ENCODE results near the gene KCNN4.

KCNN4 gene

DNA sequence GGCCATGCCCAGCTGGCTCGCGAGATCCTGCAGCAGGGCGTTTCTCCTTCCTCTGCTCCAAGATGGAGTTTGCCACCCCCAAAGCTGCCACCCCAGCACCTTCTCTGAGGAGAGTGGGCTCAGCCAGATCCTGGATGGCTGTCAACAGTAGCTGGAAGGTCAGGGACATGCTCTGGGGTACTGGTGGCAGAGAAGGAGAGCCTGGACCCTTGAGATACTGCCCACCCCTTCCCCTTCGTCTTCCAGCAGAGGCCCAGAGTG, 53.2 kb downstream of the KCNN4 start:
- TF ChIP-seq, protein P1, sequence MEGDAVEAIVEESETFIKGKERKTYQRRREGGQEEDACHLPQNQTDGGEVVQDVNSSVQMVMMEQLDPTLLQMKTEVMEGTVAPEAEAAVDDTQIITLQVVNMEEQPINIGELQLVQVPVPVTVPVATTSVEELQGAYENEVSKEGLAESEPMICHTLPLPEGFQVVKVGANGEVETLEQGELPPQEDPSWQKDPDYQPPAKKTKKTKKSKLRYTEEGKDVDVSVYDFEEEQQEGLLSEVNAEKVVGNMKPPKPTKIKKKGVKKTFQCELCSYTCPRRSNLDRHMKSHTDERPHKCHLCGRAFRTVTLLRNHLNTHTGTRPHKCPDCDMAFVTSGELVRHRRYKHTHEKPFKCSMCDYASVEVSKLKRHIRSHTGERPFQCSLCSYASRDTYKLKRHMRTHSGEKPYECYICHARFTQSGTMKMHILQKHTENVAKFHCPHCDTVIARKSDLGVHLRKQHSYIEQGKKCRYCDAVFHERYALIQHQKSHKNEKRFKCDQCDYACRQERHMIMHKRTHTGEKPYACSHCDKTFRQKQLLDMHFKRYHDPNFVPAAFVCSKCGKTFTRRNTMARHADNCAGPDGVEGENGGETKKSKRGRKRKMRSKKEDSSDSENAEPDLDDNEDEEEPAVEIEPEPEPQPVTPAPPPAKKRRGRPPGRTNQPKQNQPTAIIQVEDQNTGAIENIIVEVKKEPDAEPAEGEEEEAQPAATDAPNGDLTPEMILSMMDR (IDR thresholded peaks at IDR 0.05) = no peak
- no peak for TF ChIP-seq ZFX (IDR thresholded peaks at IDR 0.05; ENCODE audit: borderline replicate concordance)
- H3K27ac ChIP-seq = no peak overlapping the region

DNA sequence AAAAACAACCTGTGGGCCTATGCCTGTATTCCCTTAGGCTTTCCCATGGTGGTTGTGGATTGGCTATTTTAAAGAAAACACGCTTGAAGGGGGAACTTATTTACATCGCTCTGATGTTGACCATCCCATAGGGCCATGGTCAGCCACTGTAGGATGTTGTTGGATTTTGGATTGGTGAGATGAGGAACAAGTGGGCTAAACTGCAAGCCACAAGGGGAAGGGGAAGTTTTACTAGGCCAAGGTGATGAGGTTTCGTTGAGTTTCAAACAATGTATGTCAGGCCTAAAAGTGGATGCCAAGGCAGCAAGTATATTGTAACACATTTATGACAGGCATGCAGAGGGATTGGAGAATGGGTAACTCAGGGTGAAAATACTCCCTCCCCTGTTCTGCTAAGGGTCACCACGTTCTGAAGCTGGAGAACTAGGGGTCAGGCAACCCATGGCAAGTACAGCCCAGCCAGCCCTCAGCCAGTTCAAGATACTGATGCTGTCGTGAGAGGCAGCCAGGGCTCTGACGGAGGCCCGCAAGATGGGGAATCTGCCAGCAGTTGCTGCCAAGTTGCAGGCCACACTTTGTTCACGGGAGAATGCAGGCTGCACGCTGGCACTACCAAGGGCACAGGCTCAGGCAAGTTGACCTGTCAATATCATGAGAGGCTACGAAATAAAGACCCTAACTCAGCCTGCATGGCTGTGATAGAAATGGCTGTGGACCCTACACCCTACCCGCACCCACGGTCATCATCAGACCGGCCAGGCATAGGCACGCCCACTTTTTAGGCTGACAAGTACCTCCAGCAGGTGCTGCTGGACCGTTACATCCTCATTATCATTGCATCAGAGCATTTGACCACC, 53.8 kb downstream of the KCNN4 start:
- TF ChIP-seq, protein P1 (IDR thresholded peaks at IDR 0.05) = no peak
- no peak for TF ChIP-seq ZFX (IDR thresholded peaks at IDR 0.05; ENCODE audit: borderline replicate concordance)
- H3K27ac ChIP-seq = no peak overlapping the region

DNA sequence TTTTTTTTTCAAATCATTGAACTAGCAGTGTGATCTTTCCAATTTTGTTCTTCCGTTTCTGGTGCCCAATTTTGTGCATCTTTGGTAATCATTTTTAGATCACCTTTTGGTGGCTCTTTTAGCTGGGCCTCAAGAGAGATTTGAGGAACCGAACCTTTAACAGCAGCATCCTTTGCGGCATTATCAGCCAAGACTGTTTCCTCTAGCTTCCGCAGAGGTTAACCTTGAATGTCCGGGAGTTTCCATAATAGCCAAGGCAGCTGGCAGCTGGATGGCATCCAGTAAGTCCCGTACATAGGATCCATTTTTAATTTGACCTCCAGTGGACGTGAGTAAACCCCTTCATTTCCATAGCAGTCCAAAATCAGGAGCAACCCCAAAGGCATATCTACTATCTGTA, 55.3 kb downstream of the KCNN4 start:
- no peak overlapping the region for H3K27ac ChIP-seq
- TF ChIP-seq, protein P1 (IDR thresholded peaks at IDR 0.05) = no peak
- no peak for TF ChIP-seq ZFX (IDR thresholded peaks at IDR 0.05; ENCODE audit: borderline replicate concordance)

DNA sequence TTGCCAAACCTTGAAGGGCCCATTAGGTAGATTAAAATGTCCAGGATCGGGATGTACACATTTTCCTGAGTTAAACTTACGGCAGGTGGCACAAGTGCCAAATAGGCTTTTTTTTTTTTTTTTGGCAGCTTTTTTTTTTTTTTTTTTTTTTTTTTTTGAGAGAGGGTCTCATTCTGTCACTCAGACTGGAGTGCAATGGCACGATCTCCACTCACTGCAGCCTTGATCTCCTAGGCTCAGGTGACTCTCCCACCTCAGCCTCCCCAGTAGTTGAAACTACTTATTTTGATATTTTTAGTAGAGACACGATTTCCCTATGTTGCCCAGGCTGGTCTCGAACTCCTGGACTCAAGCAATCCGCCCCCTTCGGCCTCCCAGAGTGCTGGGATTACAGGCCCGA, 55.9 kb downstream of the KCNN4 start:
- TF ChIP-seq, protein P1 (IDR thresholded peaks at IDR 0.05) = no peak
- TF ChIP-seq ZFX (IDR thresholded peaks at IDR 0.05; ENCODE audit: borderline replicate concordance) = no peak
- no peak overlapping the region for H3K27ac ChIP-seq

DNA sequence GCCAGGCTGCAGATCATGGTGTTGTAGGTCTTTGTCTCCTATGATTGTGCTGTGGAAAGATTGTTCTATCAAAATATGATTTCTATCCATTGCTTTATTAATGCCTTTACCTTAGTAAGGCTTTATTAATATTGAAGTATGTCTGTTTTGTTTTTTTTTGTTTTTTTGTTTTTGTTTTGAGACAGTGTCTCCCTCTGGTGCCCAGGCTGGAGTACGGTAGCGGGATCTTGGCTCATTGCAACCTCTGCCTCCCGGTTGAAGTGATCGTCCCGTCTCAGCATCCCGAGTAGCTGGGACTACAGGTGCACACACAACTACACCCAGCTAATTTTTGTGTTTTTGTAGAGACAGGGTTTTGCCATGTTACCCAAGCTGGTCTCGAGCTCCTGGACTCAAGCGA, 57.2 kb downstream of the KCNN4 start:
- H3K27ac ChIP-seq = no peak overlapping the region
- TF ChIP-seq, protein P1 (IDR thresholded peaks at IDR 0.05) = peak; percentile 52
- no peak for TF ChIP-seq ZFX (IDR thresholded peaks at IDR 0.05; ENCODE audit: borderline replicate concordance)

DNA sequence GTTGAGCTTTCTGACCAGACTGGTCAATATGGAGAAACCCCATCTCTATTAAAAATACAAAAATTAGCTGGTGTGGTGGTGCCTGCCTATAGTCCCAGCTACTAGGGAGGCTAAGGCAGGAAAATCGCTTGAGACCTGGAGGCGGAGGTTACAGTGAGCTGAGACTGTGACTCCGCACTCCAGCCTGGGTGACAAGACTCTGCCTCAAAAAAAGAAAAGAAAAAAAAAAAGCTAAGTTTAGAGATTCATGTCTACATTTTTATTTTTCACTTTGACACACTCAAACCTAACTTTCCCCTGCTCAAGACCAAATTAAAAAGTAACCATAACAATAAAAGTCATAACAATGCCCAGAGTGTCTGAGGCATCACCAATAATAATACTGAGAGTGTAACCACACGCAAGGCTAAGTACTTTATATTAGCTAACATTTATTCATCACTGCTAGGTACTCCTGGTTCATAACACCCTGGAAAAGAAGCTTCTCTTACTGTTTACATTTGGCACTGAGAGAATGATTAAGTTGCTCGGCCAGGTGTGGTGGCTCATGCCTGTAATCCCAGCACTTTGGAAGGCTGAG, 59.2 kb downstream of the KCNN4 start:
- no peak overlapping the region for H3K27ac ChIP-seq
- no peak for TF ChIP-seq ZFX (IDR thresholded peaks at IDR 0.05; ENCODE audit: borderline replicate concordance)
- TF ChIP-seq, protein P1 (IDR thresholded peaks at IDR 0.05) = no peak

DNA sequence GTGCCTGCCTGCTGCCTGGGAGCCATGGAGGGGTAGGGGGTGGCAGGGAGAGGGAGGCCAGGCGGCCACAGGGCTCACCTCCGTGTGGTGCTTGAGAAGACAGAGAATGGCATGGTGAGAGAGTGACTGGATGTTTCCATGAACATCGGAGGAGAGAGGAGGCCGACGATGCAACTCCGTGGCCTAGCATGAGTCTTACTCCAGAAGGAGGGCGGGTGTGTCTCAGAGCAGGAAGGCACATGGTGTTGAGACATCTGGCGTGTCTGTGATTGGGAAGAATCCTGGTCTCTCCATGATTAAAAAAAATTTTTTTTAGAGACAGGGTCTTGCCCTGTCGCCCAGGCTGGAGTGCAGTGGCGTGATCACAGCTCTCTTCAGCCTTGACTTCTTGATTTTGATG, 59.8 kb downstream of the KCNN4 start:
- no peak overlapping the region for H3K27ac ChIP-seq
- TF ChIP-seq ZFX (IDR thresholded peaks at IDR 0.05; ENCODE audit: borderline replicate concordance) = no peak
- TF ChIP-seq, protein P1 (IDR thresholded peaks at IDR 0.05) = no peak

Data from 22Rv1 (cell line).